Measurements from ENCODE around the gene GLIPR2. TPM values are rescaled to one million over a fixed set of nuclear protein-coding genes. Genes with fewer than 3 reads are reported as not detected.

GLIPR2 gene
- polyA plus RNA-seq, 1 donor (not counting 4 experiments of a cell fraction or from before 2014, with no cell fraction given), result 3.7 TPM

DNA sequence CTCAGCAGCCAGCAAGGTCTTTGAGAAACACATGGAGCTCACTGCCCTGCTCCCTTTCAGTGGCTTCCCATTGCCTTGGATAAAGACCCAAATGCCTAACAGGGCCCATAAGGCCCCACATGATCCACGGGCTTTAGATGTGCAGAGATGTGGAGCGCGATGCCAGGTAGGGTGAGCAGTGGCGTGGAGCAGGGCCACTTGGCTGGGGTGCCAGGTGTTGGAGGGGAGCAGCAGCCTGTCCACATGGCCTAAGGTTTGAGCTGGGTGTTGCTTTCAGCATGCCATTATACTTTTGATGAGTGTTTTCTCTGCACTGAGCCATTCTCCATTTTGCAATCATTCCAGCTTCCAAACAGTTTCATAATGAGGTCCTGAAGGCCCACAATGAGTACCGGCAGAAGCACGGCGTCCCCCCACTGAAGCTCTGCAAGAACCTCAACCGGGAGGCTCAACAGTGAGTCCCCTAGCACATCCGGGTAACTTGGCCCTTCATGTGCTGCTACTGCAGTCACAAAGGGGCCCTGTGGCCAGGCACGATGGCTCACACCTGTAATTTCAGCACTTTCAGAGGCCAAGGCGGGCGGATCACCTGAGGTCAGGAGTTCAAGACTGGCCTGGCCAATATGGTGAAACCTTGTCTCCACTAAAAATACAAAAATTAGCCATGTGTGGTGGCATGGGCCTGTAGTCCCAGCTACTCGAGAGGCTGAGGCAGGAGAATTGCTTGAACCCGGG, 11.1 kb downstream of the GLIPR2 start:
- no peak overlapping the region for H3K4me3 ChIP-seq (ENCODE audit: control insufficient read depth in 2 of 3, extremely low read depth in 1 of 3, insufficient read depth in 2 of 3, low read depth in 1 of 3, low read length in 3 of 3)
- H3K27me3 ChIP-seq (ENCODE audit: control insufficient read depth, extremely low read depth, insufficient read depth, low read length), result peaks cover 4% of the 10 kb centered on the region
- FAIRE-seq, result no peak
- H3K4me1 ChIP-seq (ENCODE audit: control insufficient read depth, extremely low read depth, insufficient read depth, low read length), result peaks cover 4% of the 10 kb centered on the region
- H2AFZ ChIP-seq (ENCODE audit: control insufficient read depth, low read length), result no peak overlapping the region
- no peaks in the 10 kb centered on the region for H3K9me3 ChIP-seq (ENCODE audit: control insufficient read depth, low read depth, low read length)
- TF ChIP-seq, protein P1, sequence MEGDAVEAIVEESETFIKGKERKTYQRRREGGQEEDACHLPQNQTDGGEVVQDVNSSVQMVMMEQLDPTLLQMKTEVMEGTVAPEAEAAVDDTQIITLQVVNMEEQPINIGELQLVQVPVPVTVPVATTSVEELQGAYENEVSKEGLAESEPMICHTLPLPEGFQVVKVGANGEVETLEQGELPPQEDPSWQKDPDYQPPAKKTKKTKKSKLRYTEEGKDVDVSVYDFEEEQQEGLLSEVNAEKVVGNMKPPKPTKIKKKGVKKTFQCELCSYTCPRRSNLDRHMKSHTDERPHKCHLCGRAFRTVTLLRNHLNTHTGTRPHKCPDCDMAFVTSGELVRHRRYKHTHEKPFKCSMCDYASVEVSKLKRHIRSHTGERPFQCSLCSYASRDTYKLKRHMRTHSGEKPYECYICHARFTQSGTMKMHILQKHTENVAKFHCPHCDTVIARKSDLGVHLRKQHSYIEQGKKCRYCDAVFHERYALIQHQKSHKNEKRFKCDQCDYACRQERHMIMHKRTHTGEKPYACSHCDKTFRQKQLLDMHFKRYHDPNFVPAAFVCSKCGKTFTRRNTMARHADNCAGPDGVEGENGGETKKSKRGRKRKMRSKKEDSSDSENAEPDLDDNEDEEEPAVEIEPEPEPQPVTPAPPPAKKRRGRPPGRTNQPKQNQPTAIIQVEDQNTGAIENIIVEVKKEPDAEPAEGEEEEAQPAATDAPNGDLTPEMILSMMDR (optimal IDR thresholded peaks at IDR 0.05 in 1 of 3, IDR thresholded peaks at IDR 0.05 in 1 of 3, conservative IDR thresholded peaks at IDR 0.05 in 1 of 3; ENCODE audit: extremely low read depth in 1 of 3, insufficient read depth in 2 of 3, low read length in 3 of 3), result no peak
- no peak for TF ChIP-seq EZH2 (IDR thresholded peaks at IDR 0.05; ENCODE audit: low read length)
- H3K36me3 ChIP-seq (ENCODE audit: control insufficient read depth in 2 of 2, extremely low read depth in 1 of 2, insufficient read depth in 2 of 2, low read length in 2 of 2), result no peaks in the 10 kb centered on the region
- no peaks in the 10 kb centered on the region for H3K79me2 ChIP-seq (ENCODE audit: control insufficient read depth, insufficient read depth, low read length)
- no peak overlapping the region for H3K9ac ChIP-seq (ENCODE audit: control insufficient read depth, extremely low read depth, insufficient read depth, low read length)
- H3K9me1 ChIP-seq (ENCODE audit: control insufficient read depth, extremely low read depth, insufficient read depth, low read length), result no peaks in the 10 kb centered on the region
- DNase-seq (ENCODE audit: low read depth, low spot score), result no peak
- dilution Hi-C loops (cut with MboI; ENCODE audit: extremely low pct_ligation_motif_present, low sequenced_read_pairs), result loop anchor here (10.0 kb wide), 1 partner anchor 47 kb away; the partner anchor contains the start of gene CLTA
- no peak overlapping the region for H3K4me2 ChIP-seq (ENCODE audit: control insufficient read depth, extremely low read depth, insufficient read depth, low read depth, low read length)
- no peak overlapping the region for H3K27ac ChIP-seq (ENCODE audit: control insufficient read depth, insufficient read depth, low read length)
- H4K20me1 ChIP-seq (ENCODE audit: control insufficient read depth, extremely low read depth, insufficient read depth, low read length), result no peaks in the 10 kb centered on the region

- TF ChIP-seq, protein P1 (optimal IDR thresholded peaks at IDR 0.05 in 1 of 3, IDR thresholded peaks at IDR 0.05 in 1 of 3, conservative IDR thresholded peaks at IDR 0.05 in 1 of 3; ENCODE audit: extremely low read depth in 1 of 3, insufficient read depth in 2 of 3, low read length in 3 of 3), result no peak
- Histone ChIP-seq H3K4me1 (ENCODE audit: control insufficient read depth, extremely low read depth, insufficient read depth, low read length) (peaks cover 4% of the 10 kb centered on the region), H3K9me1 (ENCODE audit: control insufficient read depth, extremely low read depth, insufficient read depth, low read length) (no peaks in the 10 kb centered on the region), H2AFZ (ENCODE audit: control insufficient read depth, low read length) (no peak overlapping the region), H3K9ac (ENCODE audit: control insufficient read depth, extremely low read depth, insufficient read depth, low read length) (no peak overlapping the region), H3K36me3 (ENCODE audit: control insufficient read depth in 2 of 2, extremely low read depth in 1 of 2, insufficient read depth in 2 of 2, low read length in 2 of 2) (no peaks in the 10 kb centered on the region), H4K20me1 (ENCODE audit: control insufficient read depth, extremely low read depth, insufficient read depth, low read length) (no peaks in the 10 kb centered on the region), H3K4me2 (ENCODE audit: control insufficient read depth, extremely low read depth, insufficient read depth, low read depth, low read length) (no peak overlapping the region), H3K9me3 (ENCODE audit: control insufficient read depth, low read depth, low read length) (no peaks in the 10 kb centered on the region), H3K27me3 (ENCODE audit: control insufficient read depth, extremely low read depth, insufficient read depth, low read length) (peaks cover 4% of the 10 kb centered on the region), H3K27ac (ENCODE audit: control insufficient read depth, insufficient read depth, low read length) (no peak overlapping the region), H3K79me2 (ENCODE audit: control insufficient read depth, insufficient read depth, low read length) (no peaks in the 10 kb centered on the region), H3K4me3 (ENCODE audit: control insufficient read depth in 2 of 3, extremely low read depth in 1 of 3, insufficient read depth in 2 of 3, low read depth in 1 of 3, low read length in 3 of 3) (no peak overlapping the region)
- DNase-seq (ENCODE audit: low read depth, low spot score), result no peak
- dilution Hi-C loops (cut with MboI; ENCODE audit: extremely low pct_ligation_motif_present, low sequenced_read_pairs), result loop anchor here (10.0 kb wide), 1 partner anchor 46 kb away; the partner anchor contains the start of gene CLTA
- no peak for FAIRE-seq
Measured at GRCh38 chr9:36148311-36149051, 11.9 kb downstream of the GLIPR2 start.

Data from keratinocyte (primary cell).